Adrenal gland (tissue), 5 donors: ENCODE data around the gene SMIM44.

ENCODE experiments used
- POLR2A ChIP-seq, 2 donors: fragments of 450-650 bp; IDR thresholded peaks; one replicate each; pipeline ENCODE4 v1.6.1; 2017; ENCODE audit warnings: antibody characterized with exemption in 2 of 2, mild to moderate bottlenecking in 2 of 2, moderate library complexity in 1 of 2
- TF ChIP-seq, protein P1 (sequence below), 6 experiments: fragments of 450-650 bp in 4 of 6; fragments of 200-600 bp in 2 of 6; sonication (generic) in 1 of 6; IDR thresholded peaks; 1 replicate in 5 of 6; 2 replicates in 1 of 6; pipeline versions ENCODE4 v1.5.1 to v1.8.0; 2016 to 2021; ENCODE audit warnings: antibody characterized with exemption in 6 of 6, mild to moderate bottlenecking in 2 of 6, moderate library complexity in 1 of 6
- donor health status: DM: no; HTN: no; CAD: no.

- no peak for TF ChIP-seq POLR2A (IDR thresholded peaks at IDR 0.05)
- TF ChIP-seq, protein P1, sequence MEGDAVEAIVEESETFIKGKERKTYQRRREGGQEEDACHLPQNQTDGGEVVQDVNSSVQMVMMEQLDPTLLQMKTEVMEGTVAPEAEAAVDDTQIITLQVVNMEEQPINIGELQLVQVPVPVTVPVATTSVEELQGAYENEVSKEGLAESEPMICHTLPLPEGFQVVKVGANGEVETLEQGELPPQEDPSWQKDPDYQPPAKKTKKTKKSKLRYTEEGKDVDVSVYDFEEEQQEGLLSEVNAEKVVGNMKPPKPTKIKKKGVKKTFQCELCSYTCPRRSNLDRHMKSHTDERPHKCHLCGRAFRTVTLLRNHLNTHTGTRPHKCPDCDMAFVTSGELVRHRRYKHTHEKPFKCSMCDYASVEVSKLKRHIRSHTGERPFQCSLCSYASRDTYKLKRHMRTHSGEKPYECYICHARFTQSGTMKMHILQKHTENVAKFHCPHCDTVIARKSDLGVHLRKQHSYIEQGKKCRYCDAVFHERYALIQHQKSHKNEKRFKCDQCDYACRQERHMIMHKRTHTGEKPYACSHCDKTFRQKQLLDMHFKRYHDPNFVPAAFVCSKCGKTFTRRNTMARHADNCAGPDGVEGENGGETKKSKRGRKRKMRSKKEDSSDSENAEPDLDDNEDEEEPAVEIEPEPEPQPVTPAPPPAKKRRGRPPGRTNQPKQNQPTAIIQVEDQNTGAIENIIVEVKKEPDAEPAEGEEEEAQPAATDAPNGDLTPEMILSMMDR (IDR thresholded peaks at IDR 0.05): no peak
Observed at GRCh38 chr19:3508771-3509535, 25.7 kb upstream of the SMIM44 start.
